Sciatic nerve (tissue), 2 donors: ENCODE data around the gene PKP3. TPM values are rescaled to one million over a fixed set of nuclear protein-coding genes. Genes with fewer than 3 reads are reported as not detected.
"Not testable (repeated sequence)": the region's sequence is repeated elsewhere in the genome, so short reads cannot be mapped to it uniquely, and the experiment has no call there.

Experiments
- ATAC-seq: fragments of 200-7000 bp; cut with Tn5 transposase; one replicate; pipeline ENCODE4 v1.9.1; 2020; ENCODE audit warnings: mild to moderate bottlenecking, moderate library complexity
- DNase-seq: peaks from one replicate; pipeline ENCODE4 v3.0.0-alpha.2; 2020; ENCODE audit warnings: low spot score
- intact Hi-C: fragments of 100-400 bp; cut with DNase I; formaldehyde crosslinking; loops from one replicate; pipeline ENCODE4 v1.14.2; 2022
- total RNA-seq: library from RNA; stranded (reverse); fragmentation: NEBNext Ultra II Directional; extraction: Animal tissue kit (Norgen Biotek cat#: 25700); gene quantifications from one replicate; pipeline ENCODE4 v1.2.1, GENCODE V29; 2021
- donor health status: DM: no; HTN: no; CAD: no.
- donor health status: DM: no; HTN: no; CAD: no.

PKP3 gene
- total RNA-seq, 1 donor from 2014 or later = 0.49 TPM

DNA sequence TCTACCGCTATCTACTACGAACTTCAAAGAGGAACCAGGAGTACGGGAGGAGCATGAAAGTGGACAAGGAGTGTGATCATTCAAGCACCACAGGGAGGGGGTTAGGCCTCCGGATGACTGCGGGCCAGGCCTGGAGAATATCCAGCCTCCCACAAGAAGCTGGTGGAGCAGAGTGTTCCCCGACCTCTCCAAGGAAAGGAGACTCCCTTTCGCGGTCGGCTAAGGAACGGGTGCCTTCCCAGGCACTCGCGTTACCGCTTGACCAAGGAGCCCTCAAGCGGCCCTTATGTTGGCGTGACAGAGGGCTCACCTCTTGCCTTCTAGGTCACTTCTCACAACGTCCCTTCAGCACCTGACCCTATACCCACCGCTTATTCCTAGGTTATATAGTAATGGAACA, 4.6 kb upstream of the PKP3 start:
- ATAC-seq, DNase-seq, intact Hi-C loops: not testable (repeated sequence)

DNA sequence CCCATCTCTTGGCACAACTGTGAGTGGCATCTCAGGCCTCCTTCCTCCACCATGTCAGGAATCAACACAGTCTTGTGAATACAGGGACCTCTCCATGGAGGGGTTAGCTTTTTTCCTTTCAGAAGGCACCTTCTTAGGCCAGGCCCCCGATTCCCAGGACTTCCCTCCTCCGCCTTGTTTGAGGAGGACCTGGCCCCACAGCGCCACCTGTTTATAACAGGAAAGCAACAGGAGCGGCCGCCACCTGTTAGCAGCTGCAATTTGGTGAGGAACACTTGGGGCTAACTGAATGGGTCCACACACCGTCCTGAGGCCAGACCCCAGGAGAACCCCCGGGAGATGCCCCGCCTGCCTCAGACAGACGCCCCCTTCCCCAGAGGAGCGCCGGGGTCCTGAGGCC, 3.8 kb upstream of the PKP3 start:
- intact Hi-C loops = no loop called here
- no peak for DNase-seq
- no peak for ATAC-seq

GRCh38 chr11:391117-392017, 2.6 kb upstream of the PKP3 start:
- intact Hi-C loops = no loop called here
- DNase-seq = no peak
- ATAC-seq = no peak

- no peak for DNase-seq
- intact Hi-C loops = no loop called here
Observed at GRCh38 chr11:392102-392777, 1.8 kb upstream of the PKP3 start.

DNA sequence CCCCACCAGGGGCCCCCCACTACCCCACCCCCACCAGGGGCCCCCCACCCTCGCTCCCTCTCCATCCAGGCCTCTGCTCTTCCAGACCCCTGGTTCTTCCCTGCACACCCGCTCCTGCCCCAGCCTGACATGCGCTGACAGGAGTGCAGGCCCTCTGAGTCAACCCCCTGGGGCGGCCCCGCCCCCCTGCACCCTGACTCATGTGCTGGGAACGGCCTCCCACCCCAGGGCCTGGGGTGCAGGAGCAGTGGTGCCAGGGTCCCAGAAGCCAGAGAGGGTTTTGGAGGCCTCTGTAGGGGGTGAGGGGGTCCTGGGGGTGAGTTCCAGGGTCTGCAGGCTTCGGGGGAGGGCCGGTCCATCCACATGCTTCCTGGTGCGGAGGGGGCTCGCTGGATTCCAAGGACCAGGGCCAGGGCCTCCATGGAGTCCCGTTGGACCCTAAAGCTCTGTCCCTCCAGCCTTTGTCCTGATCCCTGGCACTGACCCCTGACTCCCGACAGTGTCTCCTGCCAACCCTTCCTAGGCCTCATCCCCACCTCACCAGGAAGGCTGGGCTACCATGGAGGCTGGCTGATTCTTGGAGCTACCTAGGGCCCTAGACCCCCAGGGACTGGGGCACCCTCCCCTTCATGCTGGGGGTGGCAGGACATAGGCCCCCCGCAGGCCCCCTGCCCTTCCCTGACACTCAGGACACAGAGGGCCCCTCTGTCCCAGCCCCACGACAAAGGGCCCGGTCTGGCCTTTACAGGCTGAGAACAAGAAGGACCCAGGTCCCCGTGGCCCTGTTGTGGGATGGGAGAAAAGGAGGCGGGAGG, 583 bp upstream of the PKP3 start:
- ATAC-seq (no peak), DNase-seq (no peak)
- intact Hi-C loops = no loop called here

More at GRCh38 chr11:392102-392777, 1.8 kb upstream of the PKP3 start:
- no peak for ATAC-seq

DNA sequence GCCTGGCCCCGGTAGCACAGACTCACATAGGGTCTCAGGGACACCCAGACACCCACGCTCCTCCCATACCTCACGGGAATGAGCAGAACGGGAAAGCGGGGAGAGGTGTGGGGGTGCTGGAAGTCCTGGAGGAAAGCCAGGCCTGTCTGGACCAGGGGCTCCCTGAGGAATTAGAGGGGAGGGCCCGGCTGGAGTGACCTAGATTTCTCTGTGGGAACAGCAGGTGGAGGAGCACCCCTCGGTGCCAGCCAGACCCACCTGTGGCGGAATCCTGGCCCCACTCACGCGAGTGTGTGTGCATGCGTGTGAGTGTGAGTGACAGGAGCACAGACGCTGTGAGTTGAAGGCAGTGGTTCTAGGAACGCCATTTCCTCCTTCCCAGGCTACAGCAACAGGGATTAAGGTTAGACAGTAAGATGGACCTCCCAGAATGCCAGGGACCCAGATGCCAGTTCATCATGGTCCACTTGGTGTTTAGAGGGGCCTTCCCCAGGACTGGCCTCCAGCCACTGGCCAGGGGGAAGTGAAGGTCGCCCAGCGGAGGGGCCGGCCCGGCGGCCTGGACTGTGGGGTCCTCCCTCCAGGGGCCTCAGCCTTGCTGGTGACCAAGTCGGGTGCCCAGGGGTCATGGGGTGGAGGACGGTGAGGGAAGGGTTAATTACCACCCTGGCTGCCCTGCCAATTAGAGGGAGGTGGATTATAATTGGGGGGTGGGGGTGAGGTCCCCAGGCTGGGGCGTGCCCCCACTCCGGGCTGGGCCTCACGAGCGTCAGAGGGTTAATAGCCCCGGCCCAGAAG, 1.0 kb downstream of the PKP3 start:
- DNase-seq (no peak), ATAC-seq (peak; percentile 1)
- intact Hi-C loops = no loop called here

GRCh38 chr11:395866-396265, 1.9 kb downstream of the PKP3 start:
- DNase-seq = no peak
- intact Hi-C loops = no loop called here
- ATAC-seq = peak; percentile 2

DNA sequence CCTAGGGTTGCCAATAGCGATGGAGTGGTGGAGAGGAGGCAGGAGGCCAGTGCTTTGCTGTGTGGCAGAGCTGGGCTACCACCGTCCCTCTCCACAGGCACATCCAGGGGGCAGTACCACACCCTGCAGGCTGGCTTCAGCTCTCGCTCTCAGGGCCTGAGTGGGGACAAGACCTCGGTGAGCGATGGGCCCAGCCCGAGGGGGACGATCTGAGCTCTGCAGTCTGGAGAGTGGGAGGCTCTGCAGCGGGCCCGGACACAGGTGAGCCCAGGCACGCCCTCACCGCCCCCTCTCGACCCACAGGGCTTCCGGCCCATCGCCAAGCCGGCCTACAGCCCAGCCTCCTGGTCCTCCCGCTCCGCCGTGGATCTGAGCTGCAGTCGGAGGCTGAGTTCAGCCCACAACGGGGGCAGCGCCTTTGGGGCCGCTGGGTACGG, 2.5 kb downstream of the PKP3 start:
- ATAC-seq = peak; percentile 55
- intact Hi-C loops = no loop called here

GRCh38 chr11:396948-397548, 3.0 kb downstream of the PKP3 start:
- ATAC-seq (peak; percentile 86), DNase-seq (peak; percentile 86)
- intact Hi-C loops = no loop called here

More for the DNA sequence above, 2.5 kb downstream of the PKP3 start:
- DNase-seq = no peak

GRCh38 chr11:398826-399225, 4.8 kb downstream of the PKP3 start:
- no peak for ATAC-seq
- intact Hi-C loops = no loop called here
- no peak for DNase-seq

GRCh38 chr11:399731-400211, 5.8 kb downstream of the PKP3 start:
- intact Hi-C loops = no loop called here
- no peak for ATAC-seq
- DNase-seq = no peak

GRCh38 chr11:400241-400689, 6.3 kb downstream of the PKP3 start:
- intact Hi-C loops = no loop called here
- DNase-seq (no peak), ATAC-seq (no peak)

- intact Hi-C loops, DNase-seq, ATAC-seq: not testable (repeated sequence)
Observed at GRCh38 chr11:401196-401595, 7.2 kb downstream of the PKP3 start.

DNA sequence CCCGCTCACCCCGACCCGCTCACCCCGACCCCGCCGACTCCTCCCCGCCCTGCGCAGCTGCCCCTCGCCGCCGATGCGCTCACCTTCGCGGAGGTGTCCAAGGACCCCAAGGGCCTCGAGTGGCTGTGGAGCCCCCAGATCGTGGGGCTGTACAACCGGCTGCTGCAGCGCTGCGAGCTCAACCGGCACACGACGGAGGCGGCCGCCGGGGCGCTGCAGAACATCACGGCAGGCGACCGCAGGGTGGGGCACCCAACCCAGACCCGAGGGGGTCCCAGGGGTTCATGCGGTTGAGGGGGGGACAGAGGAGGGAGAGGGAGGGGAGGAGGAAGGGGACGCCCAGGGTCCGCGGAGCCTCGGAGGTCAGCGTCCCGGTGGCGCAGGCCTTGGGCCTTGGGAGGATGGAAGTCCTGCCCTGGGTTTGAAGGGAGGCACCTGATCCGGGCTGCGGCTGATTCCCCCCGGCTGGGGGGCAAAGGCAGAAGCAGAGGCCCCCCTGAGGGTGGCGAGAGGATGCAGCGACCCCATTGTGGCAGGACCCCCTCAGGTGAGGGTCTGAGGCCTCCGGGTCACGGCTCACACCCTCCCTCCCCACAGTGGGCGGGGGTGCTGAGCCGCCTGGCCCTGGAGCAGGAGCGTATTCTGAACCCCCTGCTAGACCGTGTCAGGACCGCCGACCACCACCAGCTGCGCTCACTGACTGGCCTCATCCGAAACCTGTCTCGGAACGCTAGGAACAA, 9.2 kb downstream of the PKP3 start:
- intact Hi-C loops = no loop called here
- ATAC-seq = no peak
- DNase-seq = no peak

DNA sequence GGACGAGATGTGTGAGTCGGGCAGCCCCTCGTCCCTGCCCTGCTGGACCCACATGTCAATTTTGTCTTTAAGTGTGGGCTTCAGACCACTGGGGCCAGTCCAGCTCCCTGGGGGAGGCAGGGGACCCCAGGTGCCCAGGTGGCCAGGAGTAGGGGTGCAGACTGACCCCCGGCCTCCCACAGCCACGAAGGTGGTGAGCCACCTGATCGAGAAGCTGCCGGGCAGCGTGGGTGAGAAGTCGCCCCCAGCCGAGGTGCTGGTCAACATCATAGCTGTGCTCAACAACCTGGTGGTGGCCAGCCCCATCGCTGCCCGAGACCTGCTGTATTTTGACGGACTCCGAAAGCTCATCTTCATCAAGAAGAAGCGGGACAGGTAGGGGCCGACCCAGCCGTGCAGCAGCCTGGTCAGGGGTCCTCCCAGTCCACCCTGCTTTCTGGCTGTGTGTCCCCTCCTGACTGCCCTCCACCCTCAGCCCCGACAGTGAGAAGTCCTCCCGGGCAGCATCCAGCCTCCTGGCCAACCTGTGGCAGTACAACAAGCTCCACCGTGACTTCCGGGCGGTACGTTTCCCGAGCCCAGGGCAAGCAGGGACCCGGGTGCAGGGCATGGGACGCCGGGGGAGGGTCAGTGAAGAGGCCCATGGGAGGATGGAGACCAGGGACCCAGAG, 9.9 kb downstream of the PKP3 start:
- ATAC-seq (no peak), DNase-seq (no peak)
- intact Hi-C loops = no loop called here

DNA sequence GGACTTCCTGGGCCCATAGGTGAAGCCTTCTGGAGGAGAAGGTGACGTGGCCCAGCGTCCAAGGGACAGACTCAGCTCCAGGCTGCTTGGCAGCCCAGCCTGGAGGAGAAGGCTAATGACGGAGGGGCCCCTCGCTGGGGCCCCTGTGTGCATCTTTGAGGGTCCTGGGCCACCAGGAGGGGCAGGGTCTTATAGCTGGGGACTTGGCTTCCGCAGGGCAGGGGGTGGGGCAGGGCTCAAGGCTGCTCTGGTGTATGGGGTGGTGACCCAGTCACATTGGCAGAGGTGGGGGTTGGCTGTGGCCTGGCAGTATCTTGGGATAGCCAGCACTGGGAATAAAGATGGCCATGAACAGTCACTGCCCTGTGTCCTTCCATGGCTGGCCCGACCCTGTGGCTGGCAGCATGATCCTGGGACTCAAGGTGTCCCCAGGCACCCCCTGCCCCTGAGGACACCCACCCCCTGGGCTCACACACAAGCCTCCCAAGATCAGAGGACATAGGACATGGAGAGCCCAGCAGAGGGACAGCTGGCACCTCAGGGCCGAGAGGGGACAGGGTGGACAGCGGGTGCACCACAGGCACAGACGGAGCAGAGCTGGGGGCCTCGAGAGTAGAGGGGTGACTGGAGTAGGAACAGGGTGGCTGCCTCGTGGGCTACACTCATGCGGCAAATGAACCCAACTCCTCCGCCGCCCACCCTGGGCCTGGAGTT, 10.7 kb downstream of the PKP3 start:
- no peak for ATAC-seq
- no peak for DNase-seq
- intact Hi-C loops = no loop called here
